HepG2 (cell line): ENCODE data around the gene DSC3. TPM values are rescaled to one million over a fixed set of nuclear protein-coding genes. Genes with fewer than 3 reads are reported as not detected.

Experiments used
- ATAC-seq: fragments of 200-7000 bp; cut with Tn5 transposase; 3 replicates; pipeline ENCODE4 v1.9.1; 2020; ENCODE audit warnings: mild to moderate bottlenecking, moderate library complexity
- BruUV-seq: library from RNA; stranded (reverse); fragments of 400-500 nt; replicated peaks from 2 replicates; lab custom pipeline; 2021; lab: Mats Ljungman, UMichigan
- CTCF ChIA-PET: fragments of 300-600 bp; formaldehyde crosslinking; extraction: SDS; loops from one replicate; lab custom pipeline; 2021; ENCODE audit warnings: low total read pairs, inconsistent platforms, low intra/inter-chr PET ratio; lab: Yijun Ruan, JAX
- POLR2A ChIA-PET: fragments of 350-600 bp; sonication (Branson Sonifier 250); formaldehyde crosslinking; loops from one replicate; lab custom pipeline; 2020; ENCODE audit warnings: antibody characterized with exemption, inconsistent platforms; lab: Yijun Ruan, JAX
- DNase-seq: peaks from one replicate; pipeline ENCODE4 v3.0.0-alpha.2; 2015; ENCODE audit warnings: low spot score
- FAIRE-seq: peaks from 3 replicates; lab custom pipeline; 2011; peaks lifted over from hg19 to GRCh38; lab: Jason Lieb, UNC
- H2AFZ ChIP-seq: one replicate; pipeline ENCODE4 v1.6.1; 2011; ENCODE audit warnings: low read length, inconsistent platforms
- H3K27ac ChIP-seq: fragments of 300-600 bp; 3 replicates; pipeline ENCODE4 v1.8.0; 2011; ENCODE audit warnings: mixed run types, mild to moderate bottlenecking, mixed read lengths, low read length, inconsistent platforms; ENCODE audit not compliant: insufficient read depth; ENCODE audit errors: extremely low read length
- H3K27me3 ChIP-seq, 2 experiments: fragments of 200-600 bp in 1 of 2; 2 replicates in 1 of 2; 3 replicates in 1 of 2; pipeline versions ENCODE4 v1.6.0 to v1.8.0; 2011; ENCODE audit warnings: low read length in 2 of 2, mild to moderate bottlenecking in 2 of 2, moderate library complexity in 2 of 2, inconsistent platforms in 1 of 2; ENCODE audit not compliant: insufficient read depth in 2 of 2, control insufficient read depth in 1 of 2
- H3K36me3 ChIP-seq, 2 experiments: fragments of 200-600 bp in 1 of 2; replicated peaks in 1 of 2; 2 replicates in 1 of 2; 3 replicates in 1 of 2; pipeline versions ENCODE4 v1.5.1 to v1.8.0; 2011; ENCODE audit warnings: low read length in 2 of 2, inconsistent platforms in 1 of 2; ENCODE audit not compliant: insufficient read depth in 2 of 2, control insufficient read depth in 1 of 2
- H3K4me1 ChIP-seq: 2 replicates; pipeline ENCODE4 v1.5.1; 2012; ENCODE audit warnings: low read length, inconsistent platforms; ENCODE audit not compliant: insufficient read depth
- H3K4me2 ChIP-seq: 2 replicates; pipeline ENCODE4 v1.6.0; 2011; ENCODE audit warnings: low read depth, low read length, inconsistent platforms
- H3K4me3 ChIP-seq, 3 experiments: fragments of 200-600 bp in 1 of 3; sonication (generic), shearing (Covaris generic) in 1 of 3; replicated peaks in 1 of 3; 2 replicates each; pipeline ENCODE4 v1.5.1; 2011 to 2016; ENCODE audit warnings: low read length in 3 of 3, inconsistent platforms in 2 of 3, low read depth in 2 of 3, mild to moderate bottlenecking in 2 of 3, control low read depth in 1 of 3, mixed read lengths in 1 of 3; ENCODE audit not compliant: insufficient read depth in 1 of 3
- H3K79me2 ChIP-seq: one replicate; pipeline ENCODE4 v1.6.1; 2011; ENCODE audit warnings: low read length, inconsistent platforms; ENCODE audit not compliant: insufficient read depth
- H3K9ac ChIP-seq: 2 replicates; pipeline ENCODE4 v1.6.0; 2011; ENCODE audit warnings: mild to moderate bottlenecking, low read depth, low read length, inconsistent platforms; ENCODE audit not compliant: insufficient read depth
- H3K9me3 ChIP-seq: 2 replicates; pipeline ENCODE4 v1.5.1; 2012; ENCODE audit warnings: mild to moderate bottlenecking, low read length
- H4K20me1 ChIP-seq: 2 replicates; pipeline ENCODE4 v1.6.0; 2011; ENCODE audit warnings: inconsistent platforms, mild to moderate bottlenecking, low read length, moderate library complexity; ENCODE audit not compliant: insufficient read depth
- ATF7-NPFF ChIP-seq: sonication (generic); formaldehyde crosslinking; IDR thresholded peaks from 2 replicates; pipeline ENCODE4 v1.8.1; 2023; ENCODE audit warnings: mild to moderate bottlenecking, low read depth, missing genetic modification reagents, moderate library complexity
- CBX5 ChIP-seq: sonication (generic); formaldehyde crosslinking; IDR thresholded peaks from 2 replicates; pipeline ENCODE4 v1.4.0; 2020; ENCODE audit warnings: missing genetic modification reagents, borderline replicate concordance
- CEBPG ChIP-seq: IDR thresholded peaks from 2 replicates; pipeline ENCODE4 v1.6.1; 2016
- KLF6 ChIP-seq: IDR thresholded peaks from 2 replicates; pipeline ENCODE4 v1.8.0; 2016; ENCODE audit warnings: missing biosample characterization, missing genetic modification reagents
- MEF2D ChIP-seq: sonication (generic); formaldehyde crosslinking; IDR thresholded peaks from 2 replicates; pipeline ENCODE4 v1.5.1; 2020; ENCODE audit warnings: mild to moderate bottlenecking, missing genetic modification reagents
- NFAT5 ChIP-seq: sonication (generic); formaldehyde crosslinking; IDR thresholded peaks from 2 replicates; pipeline ENCODE4 v1.4.0; 2020; ENCODE audit warnings: missing genetic modification reagents
- POGK ChIP-seq: sonication (generic); formaldehyde crosslinking; conservative IDR thresholded peaks from 2 replicates; pipeline ENCODE4 v1.8.0; 2022; ENCODE audit warnings: mild to moderate bottlenecking, moderate library complexity, missing genetic modification reagents
- RBM39 ChIP-seq: fragments of 200-400 bp; formaldehyde crosslinking; IDR thresholded peaks from one replicate; pipeline ENCODE4 v1.6.1; 2018; ENCODE audit warnings: antibody characterized with exemption, mild to moderate bottlenecking, low read depth, low read length; ENCODE audit not compliant: poor library complexity, severe bottlenecking
- ZBTB42 ChIP-seq: sonication (generic); formaldehyde crosslinking; IDR thresholded peaks from 2 replicates; pipeline ENCODE4 v1.5.0; 2020; ENCODE audit warnings: mild to moderate bottlenecking, missing genetic modification reagents
- ZC3H4 ChIP-seq: sonication (generic); formaldehyde crosslinking; IDR thresholded peaks from 2 replicates; pipeline ENCODE4 v1.4.0; 2020; ENCODE audit warnings: missing genetic modification reagents, borderline replicate concordance
- ZNF225 ChIP-seq: sonication (generic); formaldehyde crosslinking; IDR thresholded peaks from 2 replicates; pipeline ENCODE4 v1.4.0; 2020; ENCODE audit warnings: mild to moderate bottlenecking, missing genetic modification reagents
- ZNF441 ChIP-seq: sonication (generic); formaldehyde crosslinking; IDR thresholded peaks from 2 replicates; pipeline ENCODE4 v1.7.0; 2021; ENCODE audit warnings: missing genetic modification reagents, borderline replicate concordance
- ZNF496 ChIP-seq: sonication (generic); formaldehyde crosslinking; IDR thresholded peaks from 2 replicates; pipeline ENCODE4 v1.8.1; 2023; ENCODE audit warnings: mild to moderate bottlenecking, moderate library complexity, missing genetic modification reagents; ENCODE audit not compliant: insufficient replicate concordance
- ZNF644 ChIP-seq: IDR thresholded peaks from 2 replicates; pipeline ENCODE4 v1.6.1; 2016; ENCODE audit warnings: low read depth
- WGBS: methylation state at CpG from one replicate; pipeline ENCODE4 v1.1.6; 2017; ENCODE audit warnings: low lambda C conversion rate; 5-methylcytosine and 5-hydroxymethylcytosine counted together
- in situ Hi-C: cut with HindIII; loops from 2 replicates; pipeline ENCODE4 v1.10.0; 2017; ENCODE audit warnings: low pct_unique_long_range_greater_than_20kb; ENCODE audit not compliant: extremely low pct_ligation_motif_present
- intact Hi-C: fragments of 100-400 bp; cut with micrococcal nuclease; formaldehyde crosslinking; loops from one replicate; pipeline ENCODE4 v1.10.0; 2022; ENCODE audit not compliant: unreplicated experiment
- polyA plus RNA-seq, 8 experiments: library from polyadenylated mRNA; depleted of rRNA in 3 of 8; stranded (reverse) in 7 of 8; unstranded in 1 of 8; fragments of >200 nt; fragmentation: Illumina TruSeq in 4 of 8; extraction: Trizol in 4 of 8; gene quantifications; 2 replicates each; pipeline versions ENCODE4 v1.2.1 to v1.2.3, GENCODE V29; 2011 to 2016; ENCODE audit warnings: low read depth in 4 of 8, missing spikeins in 1 of 8, mixed read lengths in 1 of 8; ENCODE audit not compliant: insufficient read depth in 1 of 8
- total RNA-seq, 5 experiments: library from RNA; depleted of rRNA; stranded (reverse); fragments of >200 nt; fragmentation: Illumina TruSeq; extraction: Trizol; gene quantifications; 2 replicates each; pipeline ENCODE4 v1.2.3, GENCODE V29; 2016; ENCODE audit warnings: low read depth in 1 of 5
- TF ChIP-seq, protein P1 (sequence below): sonication (generic); formaldehyde crosslinking; conservative IDR thresholded peaks from 2 replicates; pipeline ENCODE4 v1.4.0; 2020; ENCODE audit warnings: mild to moderate bottlenecking, missing genetic modification reagents, moderate library complexity

Gene DSC3
- total and polyA plus RNA-seq, 2 of the 13 experiments (the other 11 are each of a cell fraction or from before 2014, with no cell fraction given): 0.05 to 0.38 TPM

- ATAC-seq (peak; percentile 100), FAIRE-seq (peak; percentile 52), DNase-seq (peak; percentile 67)
- POLR2A ChIA-PET: no interaction called here
- no peak overlapping the region for H3K9ac ChIP-seq
- intact Hi-C loops: loop anchor here (10.0 kb wide), 1 partner anchor 456 kb away; no protein-coding TSS in a partner anchor
- no peaks in the 10 kb centered on the region for H4K20me1 ChIP-seq
- 16% methylated on average over 3 of the region's 3 CpGs for WGBS
- in situ Hi-C loops: no loop called here
- H2AFZ ChIP-seq: no peak overlapping the region
- no TSS peak for BruUV-seq
- H3K4me2 ChIP-seq: 0 out of 2 replicates have a peak overlapping the region, but pooled peaks have one; percentile 8
- no peaks in the 10 kb centered on the region for H3K9me3 ChIP-seq
- no peak overlapping the region for H3K4me3 ChIP-seq
- CTCF ChIA-PET: no interaction called here
- no peaks in the 10 kb centered on the region for H3K36me3 ChIP-seq
- H3K79me2 ChIP-seq: no peaks in the 10 kb centered on the region
- no peaks in the 10 kb centered on the region for H3K27me3 ChIP-seq
- H3K27ac ChIP-seq: no peak overlapping the region
- peaks cover 18% of the 10 kb centered on the region for H3K4me1 ChIP-seq
- TF ChIP-seq ZBTB42 (CRISPR knock-in tag) (no peak), ZNF225 (CRISPR knock-in tag) (no peak), CEBPG (peak; percentile 44; the same call in 1 of the 2 replicates), RBM39 (no peak), CBX5 (CRISPR knock-in tag) (no peak), NFAT5 (CRISPR knock-in tag) (no peak), ZC3H4 (no peak), ZNF644 (CRISPR knock-in tag) (peak; percentile 33; the same call in 1 of the 2 replicates), KLF6 (no peak), POGK (no peak), ATF7-NPFF (CRISPR knock-in tag) (no peak), ZNF496 (CRISPR knock-in tag) (no peak), MEF2D (no peak), ZNF441 (CRISPR knock-in tag) (no peak)
- TF ChIP-seq, protein P1, sequence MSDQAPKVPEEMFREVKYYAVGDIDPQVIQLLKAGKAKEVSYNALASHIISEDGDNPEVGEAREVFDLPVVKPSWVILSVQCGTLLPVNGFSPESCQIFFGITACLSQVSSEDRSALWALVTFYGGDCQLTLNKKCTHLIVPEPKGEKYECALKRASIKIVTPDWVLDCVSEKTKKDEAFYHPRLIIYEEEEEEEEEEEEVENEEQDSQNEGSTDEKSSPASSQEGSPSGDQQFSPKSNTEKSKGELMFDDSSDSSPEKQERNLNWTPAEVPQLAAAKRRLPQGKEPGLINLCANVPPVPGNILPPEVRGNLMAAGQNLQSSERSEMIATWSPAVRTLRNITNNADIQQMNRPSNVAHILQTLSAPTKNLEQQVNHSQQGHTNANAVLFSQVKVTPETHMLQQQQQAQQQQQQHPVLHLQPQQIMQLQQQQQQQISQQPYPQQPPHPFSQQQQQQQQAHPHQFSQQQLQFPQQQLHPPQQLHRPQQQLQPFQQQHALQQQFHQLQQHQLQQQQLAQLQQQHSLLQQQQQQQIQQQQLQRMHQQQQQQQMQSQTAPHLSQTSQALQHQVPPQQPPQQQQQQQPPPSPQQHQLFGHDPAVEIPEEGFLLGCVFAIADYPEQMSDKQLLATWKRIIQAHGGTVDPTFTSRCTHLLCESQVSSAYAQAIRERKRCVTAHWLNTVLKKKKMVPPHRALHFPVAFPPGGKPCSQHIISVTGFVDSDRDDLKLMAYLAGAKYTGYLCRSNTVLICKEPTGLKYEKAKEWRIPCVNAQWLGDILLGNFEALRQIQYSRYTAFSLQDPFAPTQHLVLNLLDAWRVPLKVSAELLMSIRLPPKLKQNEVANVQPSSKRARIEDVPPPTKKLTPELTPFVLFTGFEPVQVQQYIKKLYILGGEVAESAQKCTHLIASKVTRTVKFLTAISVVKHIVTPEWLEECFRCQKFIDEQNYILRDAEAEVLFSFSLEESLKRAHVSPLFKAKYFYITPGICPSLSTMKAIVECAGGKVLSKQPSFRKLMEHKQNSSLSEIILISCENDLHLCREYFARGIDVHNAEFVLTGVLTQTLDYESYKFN: peak; percentile 32; the same call in 1 of the 2 replicates
Measured at GRCh38 chr18:31058897-31059296, 16.4 kb upstream of the DSC3 start.
